DOHH2 (cell line): ENCODE measurements around the gene ADAMTSL1.

Source experiments
- CTCF ChIP-seq: fragments of 200-600 bp; sonication (generic); IDR thresholded peaks from one replicate; pipeline ENCODE4 v1.5.1; 2014; ENCODE audit warnings: antibody characterized with exemption, mild to moderate bottlenecking, low read depth, low read length; ENCODE audit not compliant: poor library complexity, severe bottlenecking
- EZH2phosphoT487 ChIP-seq: fragments of 200-600 bp; sonication (generic); IDR thresholded peaks from 2 replicates; pipeline ENCODE4 v1.6.1; 2017; ENCODE audit warnings: borderline replicate concordance, mild to moderate bottlenecking, antibody characterized with exemption, low read length, moderate library complexity, mixed read lengths

DNA sequence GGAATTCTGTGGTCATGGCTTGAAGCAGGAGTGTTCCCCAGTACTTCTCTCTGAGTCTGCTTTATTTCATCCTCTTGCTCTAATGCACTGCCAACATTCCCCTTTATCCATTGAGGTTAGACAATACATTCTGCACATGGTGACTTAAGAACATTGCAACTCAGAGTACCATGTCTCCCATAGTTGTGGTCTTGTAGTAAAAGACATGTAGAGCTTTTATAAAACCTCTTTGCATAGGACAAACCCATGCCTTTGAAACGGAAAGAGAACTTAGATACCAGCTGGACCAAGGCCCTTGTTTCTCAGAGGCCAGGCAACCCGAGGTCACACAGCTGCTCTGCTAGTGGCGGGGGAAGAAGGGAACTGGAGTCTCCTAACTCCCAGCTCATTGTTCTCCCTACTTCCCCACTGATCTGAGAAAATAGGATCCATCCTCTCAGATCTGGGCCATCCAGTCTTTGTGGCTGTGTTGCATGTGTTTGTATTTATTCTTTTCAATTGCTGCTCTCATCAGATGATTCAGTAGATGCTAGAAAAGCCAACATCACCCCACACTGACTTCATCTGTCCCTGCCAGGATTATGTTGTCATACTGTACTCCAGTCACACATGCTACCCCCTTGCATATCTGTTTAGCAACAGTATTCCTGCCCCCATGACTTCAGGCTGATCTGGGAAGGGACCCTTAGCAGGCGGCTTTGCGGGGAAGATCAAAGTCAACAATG, 322.2 kb downstream of the ADAMTSL1 start:
- no peak for TF ChIP-seq CTCF
- TF ChIP-seq EZH2phosphoT487 = no peak
